ENCODE results near the gene HMGN3.

Gene HMGN3

DNA sequence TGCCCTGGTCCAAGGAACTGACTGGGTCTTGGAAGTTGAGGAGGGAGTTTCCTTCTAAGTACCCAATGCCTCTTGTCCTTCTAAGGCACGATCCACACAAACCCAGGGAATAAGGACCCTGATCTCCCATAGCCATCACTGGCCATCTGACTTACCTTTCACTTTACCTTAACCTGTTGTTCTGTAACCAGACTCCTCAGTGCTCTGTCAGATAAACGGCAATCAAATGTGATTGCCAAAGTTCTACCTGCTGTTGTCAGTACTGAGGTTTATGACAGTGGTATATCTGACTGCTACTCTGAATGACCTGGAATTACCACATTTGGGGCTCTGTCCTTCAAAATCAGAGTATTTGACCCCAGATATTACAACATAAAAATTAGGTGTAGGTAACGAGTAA is 49.8 kb downstream of the HMGN3 start:
- no peak for TF ChIP-seq POLR2AphosphoS5 (IDR thresholded peaks at IDR 0.05; ENCODE audit: low read depth, low read length)
- TF ChIP-seq TAF1 (IDR thresholded peaks at IDR 0.05; ENCODE audit: borderline replicate concordance, insufficient read depth, low read length) = no peak
- no peak for TF ChIP-seq SIN3A (IDR thresholded peaks at IDR 0.05; ENCODE audit: borderline replicate concordance, insufficient read depth, low read length)
- no peak for TF ChIP-seq FOXP2 (optimal IDR thresholded peaks at IDR 0.05; ENCODE audit: borderline replicate concordance, extremely low read depth, extremely low read length, insufficient read depth)
- TF ChIP-seq, protein P1, sequence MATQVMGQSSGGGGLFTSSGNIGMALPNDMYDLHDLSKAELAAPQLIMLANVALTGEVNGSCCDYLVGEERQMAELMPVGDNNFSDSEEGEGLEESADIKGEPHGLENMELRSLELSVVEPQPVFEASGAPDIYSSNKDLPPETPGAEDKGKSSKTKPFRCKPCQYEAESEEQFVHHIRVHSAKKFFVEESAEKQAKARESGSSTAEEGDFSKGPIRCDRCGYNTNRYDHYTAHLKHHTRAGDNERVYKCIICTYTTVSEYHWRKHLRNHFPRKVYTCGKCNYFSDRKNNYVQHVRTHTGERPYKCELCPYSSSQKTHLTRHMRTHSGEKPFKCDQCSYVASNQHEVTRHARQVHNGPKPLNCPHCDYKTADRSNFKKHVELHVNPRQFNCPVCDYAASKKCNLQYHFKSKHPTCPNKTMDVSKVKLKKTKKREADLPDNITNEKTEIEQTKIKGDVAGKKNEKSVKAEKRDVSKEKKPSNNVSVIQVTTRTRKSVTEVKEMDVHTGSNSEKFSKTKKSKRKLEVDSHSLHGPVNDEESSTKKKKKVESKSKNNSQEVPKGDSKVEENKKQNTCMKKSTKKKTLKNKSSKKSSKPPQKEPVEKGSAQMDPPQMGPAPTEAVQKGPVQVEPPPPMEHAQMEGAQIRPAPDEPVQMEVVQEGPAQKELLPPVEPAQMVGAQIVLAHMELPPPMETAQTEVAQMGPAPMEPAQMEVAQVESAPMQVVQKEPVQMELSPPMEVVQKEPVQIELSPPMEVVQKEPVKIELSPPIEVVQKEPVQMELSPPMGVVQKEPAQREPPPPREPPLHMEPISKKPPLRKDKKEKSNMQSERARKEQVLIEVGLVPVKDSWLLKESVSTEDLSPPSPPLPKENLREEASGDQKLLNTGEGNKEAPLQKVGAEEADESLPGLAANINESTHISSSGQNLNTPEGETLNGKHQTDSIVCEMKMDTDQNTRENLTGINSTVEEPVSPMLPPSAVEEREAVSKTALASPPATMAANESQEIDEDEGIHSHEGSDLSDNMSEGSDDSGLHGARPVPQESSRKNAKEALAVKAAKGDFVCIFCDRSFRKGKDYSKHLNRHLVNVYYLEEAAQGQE (IDR thresholded peaks at IDR 0.05; ENCODE audit: insufficient read depth in 1 of 2, low read depth in 2 of 2, low read length in 2 of 2) = no peak

DNA sequence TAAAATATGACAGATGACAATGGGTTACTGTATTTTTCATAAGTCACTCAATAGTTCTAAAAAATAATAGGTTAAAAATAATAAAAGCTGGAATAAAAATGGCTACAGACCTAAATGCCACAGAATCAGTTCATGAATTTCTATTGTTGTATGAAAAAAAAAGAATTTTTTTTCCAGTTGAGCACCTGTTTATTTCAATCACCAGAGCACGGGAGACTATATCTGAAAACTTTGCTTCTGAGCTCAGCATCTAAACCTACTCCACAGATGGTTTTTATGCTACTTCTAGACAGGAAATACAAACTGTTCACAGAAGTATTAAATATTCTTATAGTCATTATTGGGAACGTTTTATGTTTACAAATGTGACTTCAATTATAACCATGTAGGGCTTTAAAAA is 50.4 kb downstream of the HMGN3 start:
- TF ChIP-seq TAF1 (IDR thresholded peaks at IDR 0.05; ENCODE audit: borderline replicate concordance, insufficient read depth, low read length) (no peak), POLR2AphosphoS5 (IDR thresholded peaks at IDR 0.05; ENCODE audit: low read depth, low read length) (no peak), SIN3A (IDR thresholded peaks at IDR 0.05; ENCODE audit: borderline replicate concordance, insufficient read depth, low read length) (no peak), FOXP2 (optimal IDR thresholded peaks at IDR 0.05; ENCODE audit: borderline replicate concordance, extremely low read depth, extremely low read length, insufficient read depth) (no peak)
- TF ChIP-seq, protein P1 (IDR thresholded peaks at IDR 0.05; ENCODE audit: insufficient read depth in 1 of 2, low read depth in 2 of 2, low read length in 2 of 2) = no peak

DNA sequence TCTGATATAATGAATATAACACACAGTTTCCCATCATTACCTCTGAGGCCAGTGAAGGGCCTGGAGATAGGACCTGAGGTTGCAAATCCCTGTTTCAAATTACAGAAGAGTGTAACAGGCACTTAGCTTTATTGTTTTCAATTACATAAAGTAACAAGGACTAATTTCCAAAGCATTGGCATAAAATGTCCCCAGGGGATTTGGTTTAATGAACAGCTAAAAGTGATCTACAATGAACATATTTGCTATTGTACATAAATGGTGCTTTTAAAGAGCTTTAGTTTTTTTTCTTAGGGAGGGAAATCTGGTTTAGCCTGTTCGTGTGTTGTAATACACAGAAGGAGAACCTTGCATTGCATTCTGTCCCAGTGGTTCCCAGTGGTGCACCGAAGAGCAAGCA is 54.4 kb downstream of the HMGN3 start:
- TF ChIP-seq TAF1 (IDR thresholded peaks at IDR 0.05; ENCODE audit: borderline replicate concordance, insufficient read depth, low read length) = no peak
- TF ChIP-seq, protein P1 (IDR thresholded peaks at IDR 0.05; ENCODE audit: insufficient read depth in 1 of 2, low read depth in 2 of 2, low read length in 2 of 2) = no peak
- TF ChIP-seq POLR2AphosphoS5 (IDR thresholded peaks at IDR 0.05; ENCODE audit: low read depth, low read length) = no peak
- TF ChIP-seq SIN3A (IDR thresholded peaks at IDR 0.05; ENCODE audit: borderline replicate concordance, insufficient read depth, low read length) = no peak
- TF ChIP-seq FOXP2 (optimal IDR thresholded peaks at IDR 0.05; ENCODE audit: borderline replicate concordance, extremely low read depth, extremely low read length, insufficient read depth) = no peak

DNA sequence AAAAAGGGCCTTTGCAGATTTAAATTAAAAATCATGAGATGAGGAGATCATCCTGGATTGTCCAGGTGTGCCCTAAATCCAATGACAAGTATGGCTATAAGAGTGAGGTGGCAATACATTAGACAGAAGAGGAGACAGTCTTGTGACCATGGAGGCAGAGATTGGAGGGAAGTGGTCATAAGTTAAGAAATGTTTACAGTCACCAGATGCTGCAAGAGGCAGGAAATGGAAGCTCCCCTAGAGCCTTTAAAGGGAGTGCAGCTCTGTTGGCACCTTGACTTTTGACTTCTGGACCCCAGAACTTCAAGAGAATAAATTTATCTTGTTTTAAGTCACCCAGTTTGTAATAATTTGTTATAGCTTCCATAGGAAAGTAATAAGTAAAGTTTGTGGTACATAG is 61.1 kb downstream of the HMGN3 start:
- TF ChIP-seq FOXP2 (optimal IDR thresholded peaks at IDR 0.05; ENCODE audit: borderline replicate concordance, extremely low read depth, extremely low read length, insufficient read depth) (no peak), POLR2AphosphoS5 (IDR thresholded peaks at IDR 0.05; ENCODE audit: low read depth, low read length) (no peak), TAF1 (IDR thresholded peaks at IDR 0.05; ENCODE audit: borderline replicate concordance, insufficient read depth, low read length) (no peak), SIN3A (IDR thresholded peaks at IDR 0.05; ENCODE audit: borderline replicate concordance, insufficient read depth, low read length) (no peak)
- TF ChIP-seq, protein P1 (IDR thresholded peaks at IDR 0.05; ENCODE audit: insufficient read depth in 1 of 2, low read depth in 2 of 2, low read length in 2 of 2) = no peak

DNA sequence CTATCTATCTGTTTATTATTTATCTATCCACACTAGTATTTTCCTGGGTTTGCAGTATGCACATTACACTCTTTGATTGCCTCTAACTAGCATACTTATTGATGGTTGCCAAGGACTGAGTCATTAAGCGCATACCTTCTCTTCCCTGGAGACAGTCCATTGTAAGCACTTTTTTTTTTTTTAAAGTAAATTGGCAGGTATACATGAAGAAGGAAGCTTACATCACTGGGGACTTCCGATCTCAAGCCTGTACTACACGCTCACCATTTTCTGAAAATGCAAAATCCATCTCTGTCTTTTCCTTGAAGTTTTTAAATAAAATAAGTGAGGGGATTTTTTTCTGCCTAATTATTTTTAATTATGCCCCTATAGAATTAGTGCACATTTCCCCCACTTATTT is 63.5 kb downstream of the HMGN3 start:
- TF ChIP-seq, protein P1 (IDR thresholded peaks at IDR 0.05; ENCODE audit: insufficient read depth in 1 of 2, low read depth in 2 of 2, low read length in 2 of 2) = no peak
